Measurements from ENCODE around the gene HAUS7. TPM values are rescaled to one million over a fixed set of nuclear protein-coding genes. Genes with fewer than 3 reads are reported as not detected.

Gene HAUS7
- total RNA-seq, 2 donors from 2014 or later, result 18.1 to 35.7 TPM

- H3K9me3 ChIP-seq, result no peaks in the 10 kb centered on the region
- DNase-seq (ENCODE audit: low spot score), result no peak
- H3K4me3 ChIP-seq, result no peak overlapping the region
- H3K4me1 ChIP-seq (replicated peaks), result no peaks in the 10 kb centered on the region
- intact Hi-C loops (cut with DNase I), result no loop called here
- H3K36me3 ChIP-seq, result no peaks in the 10 kb centered on the region
- 80% methylated on average over 2 of the region's 11 CpGs for WGBS
- TF ChIP-seq POLR2AphosphoS5 (IDR thresholded peaks at IDR 0.05) (no peak), POLR2A (IDR thresholded peaks at IDR 0.05) (no peak)
- TF ChIP-seq, protein P1, sequence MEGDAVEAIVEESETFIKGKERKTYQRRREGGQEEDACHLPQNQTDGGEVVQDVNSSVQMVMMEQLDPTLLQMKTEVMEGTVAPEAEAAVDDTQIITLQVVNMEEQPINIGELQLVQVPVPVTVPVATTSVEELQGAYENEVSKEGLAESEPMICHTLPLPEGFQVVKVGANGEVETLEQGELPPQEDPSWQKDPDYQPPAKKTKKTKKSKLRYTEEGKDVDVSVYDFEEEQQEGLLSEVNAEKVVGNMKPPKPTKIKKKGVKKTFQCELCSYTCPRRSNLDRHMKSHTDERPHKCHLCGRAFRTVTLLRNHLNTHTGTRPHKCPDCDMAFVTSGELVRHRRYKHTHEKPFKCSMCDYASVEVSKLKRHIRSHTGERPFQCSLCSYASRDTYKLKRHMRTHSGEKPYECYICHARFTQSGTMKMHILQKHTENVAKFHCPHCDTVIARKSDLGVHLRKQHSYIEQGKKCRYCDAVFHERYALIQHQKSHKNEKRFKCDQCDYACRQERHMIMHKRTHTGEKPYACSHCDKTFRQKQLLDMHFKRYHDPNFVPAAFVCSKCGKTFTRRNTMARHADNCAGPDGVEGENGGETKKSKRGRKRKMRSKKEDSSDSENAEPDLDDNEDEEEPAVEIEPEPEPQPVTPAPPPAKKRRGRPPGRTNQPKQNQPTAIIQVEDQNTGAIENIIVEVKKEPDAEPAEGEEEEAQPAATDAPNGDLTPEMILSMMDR (IDR thresholded peaks at IDR 0.05), result no peak
- no peak overlapping the region for H3K27ac ChIP-seq
- H3K27me3 ChIP-seq (replicated peaks; ENCODE audit: insufficient read depth), result no peaks in the 10 kb centered on the region
These were observed 56.6 kb downstream of the HAUS7 start for GRCh38 chrX:153413731-153414130.

- Histone ChIP-seq H3K4me3 (no peak overlapping the region), H3K4me1 (replicated peaks) (no peaks in the 10 kb centered on the region), H3K27me3 (replicated peaks; ENCODE audit: insufficient read depth) (no peaks in the 10 kb centered on the region), H3K9me3 (no peaks in the 10 kb centered on the region), H3K36me3 (no peaks in the 10 kb centered on the region), H3K27ac (no peak overlapping the region)
- DNase-seq (ENCODE audit: low spot score), result no peak
- TF ChIP-seq, protein P1 (IDR thresholded peaks at IDR 0.05), result no peak
- TF ChIP-seq POLR2AphosphoS5 (IDR thresholded peaks at IDR 0.05) (no peak), POLR2A (IDR thresholded peaks at IDR 0.05) (no peak)
- intact Hi-C loops (cut with DNase I), result no loop called here
- 59% methylated on average over 9 of the region's 23 CpGs for WGBS
These were observed 57.3 kb downstream of the HAUS7 start for GRCh38 chrX:153412746-153413720.

DNA sequence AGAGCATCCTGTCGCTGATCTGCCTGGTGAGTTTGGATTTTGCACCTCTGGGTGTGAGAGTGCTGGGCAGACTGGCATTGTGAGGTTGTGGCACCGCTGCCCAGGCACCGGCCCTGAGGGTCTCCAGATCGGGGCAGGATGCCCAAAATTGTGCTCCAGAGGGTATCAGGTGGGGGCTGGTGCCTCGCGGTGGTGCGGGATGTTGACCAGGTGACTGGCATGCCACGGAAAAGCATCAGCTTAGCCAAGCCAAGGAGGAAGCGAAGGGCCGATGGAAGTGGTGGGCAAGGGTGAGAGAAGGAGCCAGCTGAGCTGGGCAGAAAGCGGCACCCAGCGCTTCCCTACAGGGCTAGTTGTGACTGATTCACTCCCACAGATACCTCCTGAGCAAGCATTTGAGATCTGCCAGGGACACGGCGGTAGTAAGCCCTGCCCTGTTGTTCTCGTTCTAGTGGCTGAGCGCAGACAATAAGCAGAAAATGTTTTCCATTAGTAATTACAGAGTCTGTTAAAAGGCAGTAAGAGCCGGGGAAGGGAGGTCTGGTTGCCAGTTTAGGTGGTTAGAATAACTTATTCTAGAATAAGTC, 58.3 kb downstream of the HAUS7 start:
- Histone ChIP-seq H3K4me3 (peak overlapping the region; percentile 25 to 32), H3K36me3 (no peaks in the 10 kb centered on the region), H3K4me1 (replicated peaks) (no peaks in the 10 kb centered on the region), H3K27ac (no peak overlapping the region), H3K27me3 (replicated peaks; ENCODE audit: insufficient read depth) (no peaks in the 10 kb centered on the region), H3K9me3 (no peaks in the 10 kb centered on the region)
- no peak for DNase-seq (ENCODE audit: low spot score)
- intact Hi-C loops (cut with DNase I), result no loop called here
- WGBS, result 22% methylated on average over 14 of the region's 17 CpGs
- TF ChIP-seq POLR2AphosphoS5 (IDR thresholded peaks at IDR 0.05) (no peak), POLR2A (IDR thresholded peaks at IDR 0.05) (no peak)
- TF ChIP-seq, protein P1 (IDR thresholded peaks at IDR 0.05), result no peak

DNA sequence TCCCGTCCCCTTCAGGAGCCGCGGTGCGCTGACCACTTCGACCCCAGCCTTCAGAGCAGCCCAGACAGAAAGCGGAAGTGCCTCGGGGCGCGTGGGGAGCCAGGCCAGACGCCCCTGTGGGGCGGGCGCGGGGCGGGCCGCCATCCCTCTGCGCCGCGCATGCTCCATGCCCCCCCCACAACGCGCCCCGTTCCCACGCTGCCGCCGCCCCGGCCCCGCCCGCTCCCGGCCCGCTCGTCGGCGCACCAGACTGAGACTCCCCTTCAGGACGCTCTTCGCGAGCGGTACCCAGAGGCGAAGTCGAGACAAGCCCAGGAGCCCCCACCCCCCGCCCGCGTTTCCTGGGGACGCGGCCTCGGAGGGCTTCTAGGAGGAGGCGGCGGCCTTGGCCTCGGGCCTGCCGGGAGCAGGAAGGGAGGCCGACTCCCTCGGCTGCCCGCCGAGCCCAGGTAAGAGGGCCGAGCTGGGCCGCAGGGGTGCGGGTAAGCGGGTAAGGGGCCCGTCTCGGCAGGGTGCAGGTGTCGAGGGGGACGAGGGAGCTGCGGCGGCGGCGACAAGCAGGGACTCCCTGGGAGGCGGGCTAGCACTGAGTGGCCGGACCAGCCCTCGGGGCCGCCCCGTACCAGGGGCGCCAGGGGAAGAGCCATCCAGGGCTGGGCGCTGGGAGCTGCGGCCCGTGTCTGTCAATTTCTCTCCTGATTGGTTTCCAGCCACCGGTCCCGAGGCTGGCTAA, 59.0 kb downstream of the HAUS7 start, which contains the start of gene ZFP92:
TSS of gene ZFP92 (plus strand) at position 218 of the 733 bp plus-strand sequence. CDS start 6,851 bp downstream, outside the sequence.
- H3K36me3 ChIP-seq, result no peaks in the 10 kb centered on the region
- WGBS, result 0% methylated on average over 8 of the region's 75 CpGs
- DNase-seq (ENCODE audit: low spot score), result no peak
- peak within 1 kb of the TSS; percentile 25 to 32 for H3K4me3 ChIP-seq
- no peak for TF ChIP-seq POLR2A (IDR thresholded peaks at IDR 0.05)
- TF ChIP-seq, protein P1 (IDR thresholded peaks at IDR 0.05), result no peak
- TF ChIP-seq POLR2AphosphoS5 (IDR thresholded peaks at IDR 0.05), result no peak
- intact Hi-C loops (cut with DNase I), result no loop called here
- no peaks in the 10 kb centered on the region for H3K9me3 ChIP-seq
- H3K27ac ChIP-seq, result no peak within 1 kb of the TSS
- no peaks in the 10 kb centered on the region for H3K27me3 ChIP-seq (replicated peaks; ENCODE audit: insufficient read depth)
- H3K4me1 ChIP-seq (replicated peaks), result no peaks in the 10 kb centered on the region
